COLO668 (cell line): ENCODE results near the gene MYLK2.

Experiments used
- DNase-seq: peaks from one replicate; lab custom pipeline; 2025; ENCODE audit not compliant: unreplicated experiment; lab: John Stamatoyannopoulos, UW

The MYLK2 gene

GRCh38 chr20:31835554-31835953, 16.4 kb downstream of the MYLK2 start:
- peak; percentile 65 for DNase-seq

- DNase-seq = peak; percentile 92
Observed at GRCh38 chr20:31835977-31836852, 17.1 kb downstream of the MYLK2 start.

- DNase-seq = no peak
Observed at GRCh38 chr20:31836853-31837608, 17.9 kb downstream of the MYLK2 start.

- no peak for DNase-seq
Observed at GRCh38 chr20:31837896-31838397, 18.8 kb downstream of the MYLK2 start.

- DNase-seq = no peak
Observed at GRCh38 chr20:31838646-31839292, 19.6 kb downstream of the MYLK2 start.

GRCh38 chr20:31839782-31840487, 20.8 kb downstream of the MYLK2 start:
- no peak for DNase-seq

- DNase-seq = no peak
Observed at GRCh38 chr20:31840906-31841816, 22.0 kb downstream of the MYLK2 start.

GRCh38 chr20:31841928-31842327, 22.8 kb downstream of the MYLK2 start:
- DNase-seq = no peak

GRCh38 chr20:31842471-31843157, 23.5 kb downstream of the MYLK2 start:
- no peak for DNase-seq

GRCh38 chr20:31843288-31843687, 24.1 kb downstream of the MYLK2 start:
- DNase-seq = no peak

GRCh38 chr20:31843881-31844280, 24.7 kb downstream of the MYLK2 start:
- DNase-seq = no peak

- DNase-seq = no peak
Observed at GRCh38 chr20:31844737-31845299, 25.7 kb downstream of the MYLK2 start.

GRCh38 chr20:31845300-31845863, 26.2 kb downstream of the MYLK2 start, which contains the start of gene FOXS1:
Gene FOXS1, minus strand, starts transcription at chr20:31845604. Its CDS starts 62 bp downstream, at chr20:31845542.
- no peak for DNase-seq

- DNase-seq = no peak
Observed at GRCh38 chr20:31846793-31847138, 27.6 kb downstream of the MYLK2 start.

- no peak for DNase-seq
Observed at GRCh38 chr20:31848088-31848999, 29.2 kb downstream of the MYLK2 start.

- peak; percentile 82 for DNase-seq
Observed at GRCh38 chr20:31849306-31849930, 30.3 kb downstream of the MYLK2 start.
